NOMO-1 treated with dmso at 0.1 percent for 144 hours (cell line): Measurements from ENCODE around the gene VGLL3.

ENCODE experiments used
- DNase-seq: peaks from one replicate; lab custom pipeline; 2025; ENCODE audit not compliant: unreplicated experiment; lab: John Stamatoyannopoulos, UW

Gene VGLL3

GRCh38 chr3:86951322-86951721 is 39.6 kb downstream of the VGLL3 start:
- no peak for DNase-seq

GRCh38 chr3:86950717-86951116 is 40.2 kb downstream of the VGLL3 start:
- DNase-seq = no peak

GRCh38 chr3:86949850-86950249 is 41.1 kb downstream of the VGLL3 start:
- no peak for DNase-seq

- no peak for DNase-seq
Measured at GRCh38 chr3:86948822-86949221, 42.1 kb downstream of the VGLL3 start.

GRCh38 chr3:86942206-86942605 is 48.7 kb downstream of the VGLL3 start:
- DNase-seq = no peak

GRCh38 chr3:86938416-86939105 is 52.4 kb downstream of the VGLL3 start:
- no peak for DNase-seq

- DNase-seq = no peak
Measured at GRCh38 chr3:86937306-86937791, 53.6 kb downstream of the VGLL3 start.

- DNase-seq = no peak
Measured at GRCh38 chr3:86934851-86935250, 56.1 kb downstream of the VGLL3 start.

GRCh38 chr3:86930831-86931230 is 60.1 kb downstream of the VGLL3 start:
- DNase-seq = no peak

- no peak for DNase-seq
Measured at GRCh38 chr3:86930181-86930580, 60.8 kb downstream of the VGLL3 start.

GRCh38 chr3:86929046-86929445 is 61.9 kb downstream of the VGLL3 start:
- no peak for DNase-seq

- no peak for DNase-seq
Measured at GRCh38 chr3:86923071-86923491, 67.9 kb downstream of the VGLL3 start.

- DNase-seq = no peak
Measured at GRCh38 chr3:86921971-86922680, 68.8 kb downstream of the VGLL3 start.

- no peak for DNase-seq
Measured at GRCh38 chr3:86914670-86915069, 76.3 kb downstream of the VGLL3 start.

GRCh38 chr3:86913160-86913559 is 77.8 kb downstream of the VGLL3 start:
- DNase-seq = no peak

GRCh38 chr3:86895202-86895601 is 95.7 kb downstream of the VGLL3 start:
- no peak for DNase-seq

- DNase-seq = no peak
Measured at GRCh38 chr3:86890741-86891396, 100.1 kb downstream of the VGLL3 start.
